Ammon's horn (tissue), 1 donor: ENCODE data around the gene DUSP7.
"Not testable (repeated sequence)": the region's sequence is repeated elsewhere in the genome, so short reads cannot be mapped to it uniquely, and the experiment has no call there.

Experiments used
- DNase-seq: peaks from one replicate; pipeline ENCODE4 v3.0.0-alpha.2; 2016; ENCODE audit warnings: low spot score

The DUSP7 gene

DNA sequence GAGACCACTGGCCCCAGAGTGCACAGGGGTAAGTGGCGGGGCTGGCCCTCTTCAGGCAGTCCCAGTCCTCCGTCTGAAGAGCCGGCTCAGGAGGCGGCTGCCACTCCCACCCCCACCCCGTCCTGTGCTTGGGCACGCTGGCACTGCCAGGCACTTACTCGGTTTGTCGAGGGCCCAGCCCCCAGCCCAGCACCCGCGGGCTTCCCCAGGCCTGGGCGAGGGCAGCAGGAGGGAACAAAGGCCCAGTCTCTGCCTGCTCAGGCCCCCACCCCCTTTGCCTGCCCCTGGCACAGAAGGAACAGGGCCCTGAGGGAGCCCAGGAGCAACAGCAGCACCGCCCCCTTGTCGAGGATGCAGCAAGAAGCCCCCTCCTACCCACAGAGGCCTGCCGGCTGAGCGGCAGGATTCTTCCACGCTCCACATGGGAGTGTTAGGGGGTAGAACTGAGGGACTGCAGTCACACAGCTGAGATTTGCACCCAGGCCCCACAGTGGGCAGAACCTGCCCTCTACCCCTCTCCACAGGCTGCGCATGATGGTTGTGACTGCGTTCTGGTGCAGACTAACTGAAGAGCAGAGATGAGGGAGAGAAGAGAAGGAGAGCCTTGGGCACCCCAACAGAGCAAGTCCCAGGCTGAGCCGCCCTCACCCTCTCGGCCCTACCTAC, 8.9 kb downstream of the DUSP7 start:
- DNase-seq, result peak; percentile 96

DNA sequence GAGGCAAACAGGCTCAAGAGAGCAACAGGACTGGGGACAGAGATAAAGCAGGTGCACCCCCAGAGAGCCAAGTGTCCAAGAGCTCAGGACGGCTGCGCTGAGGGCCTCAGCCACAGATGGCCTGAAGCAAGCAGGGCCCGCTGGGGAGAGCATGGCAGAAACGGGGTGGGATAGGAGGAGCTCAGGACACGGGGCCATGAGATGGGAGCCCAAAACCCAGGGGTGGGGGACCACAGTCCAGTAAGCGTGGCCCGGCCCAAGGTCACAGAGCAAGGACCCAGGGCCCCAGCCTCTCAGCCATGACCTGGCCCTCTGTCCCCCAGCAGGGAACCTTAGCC, 9.5 kb downstream of the DUSP7 start:
- no peak for DNase-seq

DNA sequence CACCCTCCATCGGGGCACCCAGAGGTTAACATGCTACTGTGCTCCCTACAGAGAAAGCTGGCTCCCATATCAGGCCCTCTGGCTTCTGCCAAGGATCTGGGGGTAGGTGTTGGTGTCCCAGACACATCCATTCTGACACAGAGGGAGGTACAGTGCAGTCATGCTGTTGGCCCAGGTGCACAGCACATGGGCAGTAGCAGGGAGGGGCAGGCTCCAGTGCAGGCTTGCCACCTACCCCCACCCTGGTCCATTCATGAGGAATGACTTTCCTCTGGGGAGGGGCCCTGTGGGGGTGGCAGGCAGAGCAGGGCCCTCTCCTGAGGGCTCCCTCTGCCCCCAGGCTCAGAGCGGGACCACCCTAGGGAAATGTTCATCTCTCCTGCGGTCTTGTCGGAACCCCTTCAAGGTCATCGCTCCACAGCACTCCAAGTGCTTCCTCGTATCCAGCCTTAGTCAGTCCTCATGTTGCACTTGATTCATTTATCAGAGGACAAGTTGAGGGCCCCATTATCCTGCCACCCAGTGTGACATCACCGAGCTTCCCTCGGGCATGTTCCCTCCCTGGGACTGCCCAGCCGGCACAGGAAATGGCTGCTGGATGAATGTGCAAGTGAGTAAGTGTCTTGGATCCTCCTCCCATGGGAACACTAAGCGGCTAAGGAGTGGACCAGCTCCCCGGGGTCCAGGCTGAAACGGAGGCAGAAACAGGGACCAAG, 10.0 kb downstream of the DUSP7 start:
- peak; percentile 66 for DNase-seq

DNA sequence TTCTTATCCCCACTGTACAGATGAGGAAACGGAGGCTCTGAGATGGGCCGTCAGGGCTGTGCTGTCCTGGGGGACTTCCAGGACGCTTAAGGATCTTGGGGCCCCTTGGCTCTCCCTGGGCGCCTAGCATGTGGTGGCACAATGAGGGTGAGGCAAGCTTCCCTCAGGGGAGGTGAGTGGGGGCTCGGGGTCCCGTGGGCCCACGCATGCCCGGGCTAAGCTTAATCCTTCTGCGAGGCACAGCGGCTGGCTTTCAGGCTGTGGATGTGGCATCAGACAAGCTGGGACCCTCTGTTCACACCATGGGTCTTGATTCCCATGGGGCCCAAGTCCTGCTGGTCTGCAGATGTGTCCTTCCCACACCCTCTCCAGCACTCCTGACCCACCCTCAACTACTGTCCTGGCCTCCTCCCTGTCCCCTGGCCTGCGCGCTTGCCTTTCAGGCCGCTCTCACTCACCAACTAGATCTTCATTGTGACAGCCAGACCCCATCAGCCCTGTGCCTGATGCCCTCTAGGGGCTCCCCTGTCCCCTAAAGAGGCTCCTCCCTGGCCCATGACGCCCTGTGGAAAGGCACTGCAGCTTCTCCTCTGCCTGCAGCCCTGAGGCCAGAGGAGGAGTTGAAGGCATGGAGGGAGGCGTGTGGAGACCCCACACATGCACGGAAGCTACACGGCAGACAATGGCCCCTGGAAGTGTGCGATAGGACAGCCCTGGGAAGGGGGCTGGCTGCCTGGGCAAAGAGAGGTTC, 11.3 kb downstream of the DUSP7 start:
- no peak for DNase-seq

DNA sequence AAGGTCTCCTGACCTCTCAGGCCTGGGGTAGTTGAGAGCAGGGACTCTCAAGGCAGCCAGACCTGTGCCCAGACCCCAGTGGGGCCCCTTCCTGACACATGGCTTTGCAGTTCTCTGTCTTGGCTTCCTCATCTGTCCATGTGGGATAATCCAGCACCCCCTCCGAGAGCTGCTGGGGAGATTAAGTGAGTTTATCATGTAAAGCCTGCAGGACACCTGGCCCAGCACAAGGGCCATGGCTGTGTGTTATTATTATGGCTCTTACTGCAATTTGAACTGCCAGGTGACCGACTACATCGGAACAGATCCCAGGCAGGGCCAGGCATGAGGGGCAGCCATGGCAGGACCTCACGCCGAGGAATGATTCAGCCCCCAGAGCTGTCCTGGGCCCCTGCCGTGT, 12.6 kb downstream of the DUSP7 start:
- DNase-seq, result no peak

DNA sequence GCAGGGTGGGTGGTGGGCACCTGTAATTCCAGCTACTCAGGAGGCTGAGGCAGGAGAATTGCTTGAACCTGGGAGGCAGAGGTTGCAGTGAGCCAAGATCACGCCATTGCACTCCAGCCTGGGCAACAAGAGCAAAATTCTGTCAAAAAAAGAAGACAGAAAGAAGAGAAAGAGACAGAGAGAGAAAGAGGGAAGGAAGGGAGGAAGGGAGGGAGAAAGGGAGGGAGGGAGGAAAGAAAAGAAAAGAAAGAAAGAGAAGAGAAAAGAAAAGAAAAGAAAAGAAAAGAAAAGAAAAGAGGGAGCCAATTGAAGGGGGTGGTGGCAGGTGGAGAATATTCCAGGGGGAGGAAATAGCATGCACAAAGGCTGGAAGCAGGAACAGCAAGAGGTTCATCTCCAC, 13.3 kb downstream of the DUSP7 start:
- DNase-seq, result not testable (repeated sequence)

GRCh38 chr3:52041118-52041731, 15.1 kb downstream of the DUSP7 start:
- peak; percentile 92 for DNase-seq

DNA sequence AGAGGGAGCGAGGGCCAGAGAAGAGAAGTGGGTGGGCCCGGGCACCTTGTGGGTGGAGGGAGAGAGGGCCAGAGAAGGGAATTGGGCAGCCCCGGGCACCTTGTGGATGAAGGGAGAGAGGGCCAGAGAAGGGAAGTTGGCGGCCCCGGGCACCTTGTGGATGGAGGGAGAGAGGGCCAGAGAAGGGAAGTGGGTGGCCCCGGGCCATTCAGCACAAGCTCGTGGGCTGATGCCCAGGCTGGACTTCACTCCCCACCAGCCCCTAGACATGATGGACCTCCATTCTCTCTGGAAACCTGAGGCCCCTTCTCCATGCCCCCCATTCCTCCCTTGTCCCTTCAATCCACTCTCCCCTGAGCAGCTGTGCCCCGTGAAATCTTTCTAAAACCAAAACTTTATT, 15.8 kb downstream of the DUSP7 start:
- DNase-seq, result no peak

DNA sequence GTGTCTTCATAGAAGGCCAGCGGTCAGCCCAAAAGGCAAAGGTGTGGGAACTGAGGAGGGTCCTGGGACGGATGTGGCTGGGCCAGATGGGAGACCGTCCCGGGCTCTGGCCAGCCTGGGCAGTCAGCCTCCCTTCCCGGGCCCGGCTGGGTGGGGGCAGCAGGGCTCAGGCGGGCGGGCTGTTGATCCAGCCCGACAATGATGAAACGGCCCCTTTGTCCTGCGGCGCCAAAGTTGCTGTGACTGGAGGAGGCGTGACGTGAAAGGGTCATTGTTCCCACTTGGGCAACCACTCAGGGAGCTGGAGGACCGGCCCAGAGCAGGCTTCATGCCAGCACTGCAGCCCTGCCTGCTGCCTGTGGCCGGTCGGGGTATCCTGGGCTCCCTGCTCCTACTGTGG, 16.5 kb downstream of the DUSP7 start:
- DNase-seq, result peak; percentile 99

GRCh38 chr3:52039426-52039825, 16.9 kb downstream of the DUSP7 start:
- peak; percentile 62 for DNase-seq

DNA sequence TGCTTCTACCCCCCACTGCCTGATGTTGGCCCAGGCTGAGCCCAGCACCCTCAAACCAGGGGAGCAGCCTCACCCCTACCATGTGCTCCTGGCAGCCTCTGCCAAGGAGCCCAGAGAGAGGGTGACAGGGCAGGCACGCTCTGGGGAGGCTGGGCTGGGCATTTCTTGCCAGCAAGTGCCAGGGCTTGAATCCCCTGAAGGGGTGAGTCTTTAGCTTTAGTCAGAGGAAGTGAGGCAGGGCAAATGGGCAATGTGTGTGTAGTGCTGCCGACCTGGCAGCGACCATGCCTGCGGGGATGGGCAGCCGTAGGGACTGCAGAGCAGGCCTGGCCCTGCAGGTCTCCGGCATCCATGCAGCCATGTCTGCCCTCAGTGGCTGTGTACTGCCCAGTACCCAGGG, 18.1 kb downstream of the DUSP7 start:
- no peak for DNase-seq

DNA sequence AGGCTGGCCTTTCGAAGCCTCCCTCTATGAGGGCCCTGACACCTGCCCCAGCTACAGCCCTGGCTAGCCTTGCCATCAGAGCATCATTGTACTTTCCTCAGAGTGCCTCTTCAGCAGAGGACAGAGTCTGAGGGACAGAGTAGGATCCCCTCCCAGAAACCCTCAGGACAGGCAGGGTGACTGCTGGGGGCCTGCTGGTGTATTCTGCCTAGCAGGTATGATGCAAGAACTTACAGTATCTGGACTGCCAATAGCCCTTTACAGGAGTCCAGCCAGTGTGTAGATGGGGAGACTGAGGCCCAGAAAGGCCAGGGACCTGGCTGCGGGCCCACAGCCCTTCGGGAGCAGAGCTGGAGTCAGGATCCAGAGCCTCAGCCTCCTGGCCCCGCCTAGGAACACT, 19.1 kb downstream of the DUSP7 start:
- no peak for DNase-seq

DNA sequence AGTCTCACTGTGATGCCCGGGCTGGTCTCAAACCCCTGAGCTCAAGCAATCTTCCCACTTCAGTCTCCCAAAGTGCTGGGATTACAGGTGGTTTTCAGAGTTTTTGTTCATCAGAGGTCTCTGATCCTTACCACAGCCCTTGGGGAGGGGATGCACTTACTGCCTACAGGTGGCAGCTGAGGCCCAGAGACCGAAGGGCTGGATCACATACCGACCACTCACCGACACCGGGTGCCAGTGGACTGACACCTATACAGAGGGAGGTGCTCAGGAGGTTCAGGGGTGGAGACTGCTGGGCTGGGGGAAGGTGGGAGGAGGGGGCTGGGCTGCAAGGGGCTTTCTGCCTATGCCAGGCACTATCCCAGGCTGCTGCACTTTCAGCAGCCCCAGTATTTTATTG, 19.5 kb downstream of the DUSP7 start:
- DNase-seq, result no peak

DNA sequence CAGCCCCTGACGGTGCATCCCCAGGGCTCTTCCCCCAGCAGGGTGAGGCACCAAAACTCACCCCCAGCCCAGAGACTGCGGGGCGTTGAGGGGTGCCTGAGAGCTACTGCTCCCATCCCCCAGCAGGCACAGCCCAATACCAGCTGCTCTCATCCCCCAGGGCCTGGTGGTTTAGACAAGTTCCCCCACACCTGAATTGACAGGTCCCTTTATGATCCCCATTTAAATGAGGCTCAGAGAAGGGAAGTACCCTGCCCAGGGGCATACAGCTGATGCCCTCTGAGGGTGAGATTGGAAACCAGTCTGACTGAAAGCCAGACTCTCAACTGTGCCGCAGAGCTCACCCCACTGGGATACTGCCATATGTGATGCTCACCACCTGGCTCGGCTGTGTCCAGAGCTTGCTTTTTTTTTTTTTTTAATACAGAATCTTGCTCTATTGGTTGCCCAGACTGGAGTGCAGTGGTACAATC, 20.1 kb downstream of the DUSP7 start:
- DNase-seq, result no peak

DNA sequence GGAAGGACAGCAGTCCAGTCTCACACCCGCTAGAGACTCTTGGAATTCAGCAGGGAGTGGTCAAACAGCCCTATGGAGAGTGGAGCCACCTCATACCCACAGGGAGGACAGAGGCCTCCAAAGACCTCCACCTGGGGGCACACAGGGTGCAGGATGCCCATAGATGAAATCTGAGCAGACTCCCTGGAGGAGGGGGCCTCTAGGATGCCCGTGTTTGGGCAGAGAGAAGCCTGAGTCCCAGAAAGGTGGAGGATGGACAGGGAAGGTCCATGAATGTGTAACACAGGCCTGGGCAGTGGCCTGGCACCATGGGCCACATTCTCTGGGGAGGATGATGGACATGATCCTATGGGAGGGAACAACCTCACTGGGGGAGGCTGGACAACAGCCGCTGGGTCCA, 21.7 kb downstream of the DUSP7 start:
- DNase-seq, result no peak

DNA sequence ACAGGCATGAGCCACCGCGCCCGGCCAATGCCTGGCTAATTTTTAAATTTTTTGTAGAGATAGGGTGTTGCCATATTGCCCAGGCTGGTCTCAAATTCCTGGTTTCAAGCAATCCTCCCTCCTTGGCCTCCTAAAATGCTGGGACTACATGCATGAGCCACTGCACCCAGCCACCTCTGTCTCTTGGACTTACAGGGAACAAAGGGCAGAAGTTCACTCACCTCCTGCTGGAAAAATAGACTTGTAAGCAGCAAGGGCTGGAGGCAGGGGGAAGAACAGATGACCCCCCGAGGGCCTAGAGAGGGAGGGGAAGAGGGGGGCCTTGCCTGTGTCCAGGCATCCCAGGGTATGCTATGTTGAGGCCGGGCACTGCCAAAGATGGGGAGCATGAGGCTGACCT, 22.2 kb downstream of the DUSP7 start:
- no peak for DNase-seq

DNA sequence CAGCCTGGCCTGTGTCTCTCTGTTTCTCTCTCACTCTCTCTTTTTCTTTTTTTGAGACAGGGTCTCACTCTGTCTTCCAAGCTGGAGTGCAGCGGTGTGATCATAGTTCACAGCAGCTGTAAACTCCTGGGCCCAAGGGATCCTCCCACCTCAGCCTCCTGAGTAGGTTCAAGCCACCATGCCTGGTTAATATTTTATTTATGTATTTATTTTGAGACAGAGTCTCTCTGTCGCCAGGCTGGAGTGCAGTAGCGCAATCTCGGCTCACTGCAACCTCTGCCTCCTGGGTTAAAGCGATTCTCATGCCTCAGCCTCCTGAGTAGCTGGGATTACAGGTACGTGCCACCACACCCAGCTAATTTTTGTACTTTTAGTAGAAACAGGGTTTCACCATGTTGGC, 22.6 kb downstream of the DUSP7 start:
- not testable (repeated sequence) for DNase-seq

- peak; percentile 57 for DNase-seq
Observed at GRCh38 chr3:52032702-52033408, 23.5 kb downstream of the DUSP7 start.

DNA sequence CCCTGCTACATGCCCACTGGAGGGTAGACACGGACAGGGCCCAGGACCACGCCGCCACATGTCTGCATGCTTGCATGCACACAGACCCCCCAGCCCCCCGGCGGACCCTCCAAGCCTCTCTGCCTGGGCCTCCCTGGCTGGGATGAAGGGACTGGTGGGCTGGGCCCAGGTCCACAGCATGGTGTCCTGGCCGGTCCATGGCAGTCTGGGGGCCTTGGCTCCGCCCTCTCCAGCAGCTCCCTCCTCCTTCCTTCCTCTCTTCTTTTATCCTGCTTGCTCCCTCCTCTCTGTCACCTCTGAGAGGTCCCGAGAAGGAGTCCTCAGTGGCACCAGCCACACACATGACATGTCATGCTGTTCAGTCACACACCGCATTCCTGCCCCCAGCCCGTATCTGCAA, 24.5 kb downstream of the DUSP7 start:
- DNase-seq, result no peak

- DNase-seq, result no peak
Observed at GRCh38 chr3:52030714-52031310, 25.6 kb downstream of the DUSP7 start.

DNA sequence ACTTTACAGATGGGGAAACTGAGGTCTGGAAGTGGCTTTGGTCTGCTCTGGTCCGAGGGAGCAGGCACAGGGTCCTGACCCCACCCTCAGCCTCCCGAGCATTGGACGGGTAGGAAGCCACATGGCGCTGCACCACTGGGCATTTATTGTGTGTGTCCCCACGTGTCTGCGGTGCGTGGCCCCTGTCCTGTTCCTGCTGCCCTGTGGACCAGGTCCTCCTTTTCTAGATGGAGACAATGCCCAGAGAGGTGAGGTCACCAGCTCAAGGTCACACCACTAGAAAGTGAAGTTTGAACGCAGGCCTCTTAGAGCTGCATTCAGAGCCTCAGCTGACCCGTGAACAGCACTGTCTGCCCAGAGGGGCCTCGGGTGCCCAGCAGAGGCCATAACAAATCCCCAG, 26.8 kb downstream of the DUSP7 start:
- DNase-seq, result no peak

- DNase-seq, result no peak
Observed at GRCh38 chr3:52029053-52029452, 27.3 kb downstream of the DUSP7 start.
